Measurements from ENCODE around the gene IL1RL2. TPM values are rescaled to one million over a fixed set of nuclear protein-coding genes. Genes with fewer than 3 reads are reported as not detected.

IL1RL2 gene
- total and polyA plus RNA-seq, 7 donors = 0.27 to 0.74 (median 0.43) TPM

GRCh38 chr2:102264952-102265351 is 78.1 kb downstream of the IL1RL2 start:
- Histone ChIP-seq H3K4me1 (peaks cover 12% of the 10 kb centered on the region), H3K27ac (peak overlapping the region; percentile 37), H3K27me3 (ENCODE audit: insufficient read depth in 3 of 3, low read length in 2 of 3) (no peaks in the 10 kb centered on the region), H3K9me3 (no peaks in the 10 kb centered on the region), H3K4me3 (no peak overlapping the region), H3K36me3 (ENCODE audit: insufficient read depth in 1 of 2, low read depth in 1 of 2) (no peaks in the 10 kb centered on the region)
- intact Hi-C loops (cut with DNase I) = no loop called here
- WGBS, 3 donors = 45 to 57% (median 51%) methylated on average over 2 of the region's 2 CpGs
- DNase-seq = no peak
- no peak for TF ChIP-seq CTCF (IDR thresholded peaks at IDR 0.05)
- ATAC-seq = peak; percentile 41 to 72 (median 52)

GRCh38 chr2:102266204-102266603 is 79.4 kb downstream of the IL1RL2 start:
- Histone ChIP-seq H3K4me3 (no peak overlapping the region), H3K27me3 (ENCODE audit: insufficient read depth in 3 of 3, low read length in 2 of 3) (no peaks in the 10 kb centered on the region), H3K9me3 (no peaks in the 10 kb centered on the region), H3K27ac (peak overlapping the region; percentile 63), H3K36me3 (ENCODE audit: insufficient read depth in 1 of 2, low read depth in 1 of 2) (no peaks in the 10 kb centered on the region), H3K4me1 (peaks cover 12% of the 10 kb centered on the region)
- 19 to 37% (median 26%) methylated on average over 1 of the region's 1 CpG for WGBS, 3 donors
- ATAC-seq (peak; percentile 88 to 95 (median 92)), DNase-seq (peak; percentile 37 to 60)
- intact Hi-C loops (cut with DNase I) = no loop called here
- no peak for TF ChIP-seq CTCF (IDR thresholded peaks at IDR 0.05)

GRCh38 chr2:102267774-102268173 is 81.0 kb downstream of the IL1RL2 start:
- Histone ChIP-seq H3K4me1 (peaks cover 12% of the 10 kb centered on the region), H3K4me3 (no peak overlapping the region), H3K27me3 (ENCODE audit: insufficient read depth in 3 of 3, low read length in 2 of 3) (no peaks in the 10 kb centered on the region), H3K27ac (no peak overlapping the region), H3K36me3 (ENCODE audit: insufficient read depth in 1 of 2, low read depth in 1 of 2) (no peaks in the 10 kb centered on the region), H3K9me3 (no peaks in the 10 kb centered on the region)
- WGBS, 3 donors = 84 to 88% (median 85%) methylated on average over 6 of the region's 6 CpGs
- ATAC-seq (no peak), DNase-seq (no peak)
- no peak for TF ChIP-seq CTCF (IDR thresholded peaks at IDR 0.05)
- intact Hi-C loops (cut with DNase I) = no loop called here

GRCh38 chr2:102268510-102269199 is 81.8 kb downstream of the IL1RL2 start:
- no peak overlapping the region for H3K27ac ChIP-seq
- ATAC-seq (no peak), DNase-seq (no peak)
- intact Hi-C loops (cut with DNase I) = no loop called here
- 88 to 93% (median 93%) methylated on average over 4 of the region's 4 CpGs for WGBS, 3 donors
- H3K9me3 ChIP-seq = no peaks in the 10 kb centered on the region
- no peaks in the 10 kb centered on the region for H3K36me3 ChIP-seq (ENCODE audit: insufficient read depth in 1 of 2, low read depth in 1 of 2)
- H3K4me3 ChIP-seq = no peak overlapping the region
- H3K27me3 ChIP-seq (ENCODE audit: insufficient read depth in 3 of 3, low read length in 2 of 3) = no peaks in the 10 kb centered on the region
- TF ChIP-seq CTCF (IDR thresholded peaks at IDR 0.05) = no peak
- H3K4me1 ChIP-seq = peaks cover 12% of the 10 kb centered on the region

- H3K27me3 ChIP-seq (ENCODE audit: insufficient read depth in 3 of 3, low read length in 2 of 3) = no peaks in the 10 kb centered on the region
- peaks cover 12% of the 10 kb centered on the region for H3K4me1 ChIP-seq
- intact Hi-C loops (cut with DNase I) = no loop called here
Observed at GRCh38 chr2:102269200-102269524, 82.3 kb downstream of the IL1RL2 start.

More at GRCh38 chr2:102269200-102269524, 82.3 kb downstream of the IL1RL2 start:
- no peak for ATAC-seq
- H3K4me3 ChIP-seq = no peak overlapping the region
- WGBS, 3 donors = 88 to 98% (median 94%) methylated on average over 4 of the region's 4 CpGs
- no peaks in the 10 kb centered on the region for H3K9me3 ChIP-seq
- no peak overlapping the region for H3K27ac ChIP-seq
- no peak for DNase-seq
- no peak for TF ChIP-seq CTCF (IDR thresholded peaks at IDR 0.05)
- no peaks in the 10 kb centered on the region for H3K36me3 ChIP-seq (ENCODE audit: insufficient read depth in 1 of 2, low read depth in 1 of 2)
